Stimulated activated CD8-positive, alpha-beta memory T cell treated with anti-CD3 and anti-CD28 coated beads, Interleukin-4, amount 100 ng/mL, for 1 hour (primary cell): ENCODE results near the gene DMPK.

Source experiments
- DNase-seq, 2 donors: peaks; one replicate each; pipeline ENCODE4 v3.0.0-alpha.2; 2020; ENCODE audit warnings: low read depth in 2 of 2, low spot score in 1 of 2

Gene DMPK

GRCh38 chr19:45782162-45782691 is at the start of gene DMPK:
TSS of gene DMPK (minus strand) at chr19:45782490. CDS start at chr19:45782352, 138 bp downstream.
- no peak for DNase-seq

- no peak for DNase-seq
Measured at GRCh38 chr19:45828945-45829344, 46.7 kb upstream of the DMPK start.

GRCh38 chr19:45828523-45828922 is 46.2 kb upstream of the DMPK start:
- DNase-seq: no peak

- DNase-seq: no peak
Measured at GRCh38 chr19:45827459-45828093, 45.3 kb upstream of the DMPK start.

- no peak for DNase-seq
Measured at GRCh38 chr19:45826934-45827333, 44.6 kb upstream of the DMPK start.

- no peak for DNase-seq
Measured at GRCh38 chr19:45825917-45826893, 43.9 kb upstream of the DMPK start.

GRCh38 chr19:45825263-45825605 is 42.9 kb upstream of the DMPK start:
- no peak for DNase-seq

GRCh38 chr19:45824531-45825262 is 42.4 kb upstream of the DMPK start:
- DNase-seq: no peak

GRCh38 chr19:45824041-45824471 is 41.8 kb upstream of the DMPK start:
- DNase-seq: no peak

- DNase-seq: no peak
Measured at GRCh38 chr19:45823182-45823581, 40.9 kb upstream of the DMPK start.

GRCh38 chr19:45822716-45823115 is 40.4 kb upstream of the DMPK start:
- DNase-seq: no peak

GRCh38 chr19:45821570-45821969 is 39.3 kb upstream of the DMPK start:
- DNase-seq: no peak

- no peak for DNase-seq
Measured at GRCh38 chr19:45821103-45821521, 38.8 kb upstream of the DMPK start.

GRCh38 chr19:45820413-45821102 is 38.3 kb upstream of the DMPK start:
- DNase-seq: no peak

- DNase-seq: no peak
Measured at GRCh38 chr19:45819769-45820168, 37.5 kb upstream of the DMPK start.

- no peak for DNase-seq
Measured at GRCh38 chr19:45817725-45818301, 35.5 kb upstream of the DMPK start.

- DNase-seq: peak; percentile 93 to 95
Measured at GRCh38 chr19:45817010-45817724, 34.9 kb upstream of the DMPK start.

GRCh38 chr19:45816236-45817009 is 34.1 kb upstream of the DMPK start:
- DNase-seq: no peak
